ENCODE measurements around the gene RAB28. TPM values are rescaled to one million over a fixed set of nuclear protein-coding genes. Genes with fewer than 3 reads are reported as not detected.

Gene RAB28
- total and polyA plus RNA-seq, 9 of the 15 experiments (the other 6 are each of a cell fraction or from before 2014, with no cell fraction given) = 6.7 to 40.4 (median 23.0) TPM

DNA sequence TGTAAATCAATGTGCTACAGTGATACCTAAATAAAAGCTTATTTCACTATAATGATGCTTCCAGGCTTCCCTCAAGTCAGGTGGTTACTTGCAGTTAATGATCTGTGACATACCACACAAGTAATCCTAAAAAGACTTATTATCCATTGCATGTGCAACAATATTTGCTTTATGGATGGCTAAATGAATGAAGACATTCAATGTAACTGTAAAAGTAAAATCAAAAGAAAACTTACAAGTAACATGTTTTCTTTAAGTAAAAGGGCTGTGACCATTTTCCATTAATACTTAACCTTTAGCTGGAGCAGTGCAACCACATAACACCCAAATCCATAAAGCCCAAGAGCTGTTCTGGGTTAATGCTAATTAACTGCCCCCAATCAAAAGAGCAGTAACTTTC lies 42.6 kb downstream of the RAB28 start (continued):
- TF ChIP-seq POU5F1 (IDR thresholded peaks at IDR 0.05; ENCODE audit: borderline replicate concordance, low read depth, low read length, partially characterized antibody) (no peak), TCFL5 (CRISPR knock-in tag; conservative IDR thresholded peaks at IDR 0.05) (no peak), IFI16 (CRISPR knock-in tag; IDR thresholded peaks at IDR 0.05) (no peak), C11orf30 (IDR thresholded peaks at IDR 0.05; ENCODE audit: low read depth) (no peak), ZNF740 (CRISPR knock-in tag; IDR thresholded peaks at IDR 0.05) (no peak), ZNF740 (tag; IDR thresholded peaks at IDR 0.05) (no peak), CCAR2 (IDR thresholded peaks at IDR 0.05; ENCODE audit: low read depth, low read length) (no peak)

GRCh38 chr4:13436962-13437361 lies 47.2 kb downstream of the RAB28 start:
- Histone ChIP-seq H3K4me1 (replicated peaks in 1 of 2; ENCODE audit: control insufficient read depth in 2 of 2, insufficient read depth in 2 of 2, low read length in 2 of 2) (no peaks in the 10 kb centered on the region), H2AFZ (ENCODE audit: low read depth, low read length) (no peak overlapping the region), H3K79me2 (ENCODE audit: control insufficient read depth, insufficient read depth, low read length) (peaks cover 24% of the 10 kb centered on the region), H3K4me2 (ENCODE audit: insufficient read depth, low read length) (no peak overlapping the region), H4K20me1 (replicated peaks; ENCODE audit: control insufficient read depth, insufficient read depth, low read length) (no peaks in the 10 kb centered on the region), H3K9me1 (ENCODE audit: control insufficient read depth, insufficient read depth, low read length) (no peaks in the 10 kb centered on the region), H3K9me3 (replicated peaks; ENCODE audit: control insufficient read depth, insufficient read depth, low read depth, low read length) (no peaks in the 10 kb centered on the region; the same call in 1 of the 2 replicates), H3K36me3 (ENCODE audit: control insufficient read depth, insufficient read depth, low read length) (no peaks in the 10 kb centered on the region; the same call in 2 of the 3 replicates), H3K27ac (ENCODE audit: extremely low read depth, low read depth, low read length) (no peak overlapping the region), H3K27me3 (ENCODE audit: control insufficient read depth in 2 of 2, insufficient read depth in 2 of 2, low read length in 2 of 2) (no peaks in the 10 kb centered on the region), H3K9ac (ENCODE audit: insufficient read depth in 1 of 2, low read depth in 2 of 2, low read length in 2 of 2) (no peak overlapping the region), H3K4me3 (no peak overlapping the region)
- CTCF ChIA-PET (ENCODE audit: low intra/inter-chr PET ratio) = no interaction called here
- WGBS (ENCODE audit: insufficient coverage, low coverage, missing lambda C conversion rate) = 89% methylated on average over 2 of the region's 2 CpGs
- FAIRE-seq (no peak), DNase-seq (ENCODE audit: extremely low read depth in 1 of 4, low spot score in 3 of 4) (no peak), ATAC-seq (no peak)
- in situ Hi-C loops (cut with MboI) (no loop called here), intact Hi-C loops (cut with micrococcal nuclease) (loop anchor here (10.0 kb wide), 1 partner anchor 242 kb away; no protein-coding TSS in a partner anchor)
- POLR2A ChIA-PET = no interaction called here
- no TSS peak for BruUV-seq (replicated peaks)
- TF ChIP-seq TCF7 (IDR thresholded peaks at IDR 0.05; ENCODE audit: borderline replicate concordance) (no peak), HBP1 (CRISPR knock-in tag; IDR thresholded peaks at IDR 0.05) (no peak), SMAD1 (IDR thresholded peaks at IDR 0.05; ENCODE audit: low read depth, low read length, partially characterized antibody) (no peak)
- TF ChIP-seq, protein P1, sequence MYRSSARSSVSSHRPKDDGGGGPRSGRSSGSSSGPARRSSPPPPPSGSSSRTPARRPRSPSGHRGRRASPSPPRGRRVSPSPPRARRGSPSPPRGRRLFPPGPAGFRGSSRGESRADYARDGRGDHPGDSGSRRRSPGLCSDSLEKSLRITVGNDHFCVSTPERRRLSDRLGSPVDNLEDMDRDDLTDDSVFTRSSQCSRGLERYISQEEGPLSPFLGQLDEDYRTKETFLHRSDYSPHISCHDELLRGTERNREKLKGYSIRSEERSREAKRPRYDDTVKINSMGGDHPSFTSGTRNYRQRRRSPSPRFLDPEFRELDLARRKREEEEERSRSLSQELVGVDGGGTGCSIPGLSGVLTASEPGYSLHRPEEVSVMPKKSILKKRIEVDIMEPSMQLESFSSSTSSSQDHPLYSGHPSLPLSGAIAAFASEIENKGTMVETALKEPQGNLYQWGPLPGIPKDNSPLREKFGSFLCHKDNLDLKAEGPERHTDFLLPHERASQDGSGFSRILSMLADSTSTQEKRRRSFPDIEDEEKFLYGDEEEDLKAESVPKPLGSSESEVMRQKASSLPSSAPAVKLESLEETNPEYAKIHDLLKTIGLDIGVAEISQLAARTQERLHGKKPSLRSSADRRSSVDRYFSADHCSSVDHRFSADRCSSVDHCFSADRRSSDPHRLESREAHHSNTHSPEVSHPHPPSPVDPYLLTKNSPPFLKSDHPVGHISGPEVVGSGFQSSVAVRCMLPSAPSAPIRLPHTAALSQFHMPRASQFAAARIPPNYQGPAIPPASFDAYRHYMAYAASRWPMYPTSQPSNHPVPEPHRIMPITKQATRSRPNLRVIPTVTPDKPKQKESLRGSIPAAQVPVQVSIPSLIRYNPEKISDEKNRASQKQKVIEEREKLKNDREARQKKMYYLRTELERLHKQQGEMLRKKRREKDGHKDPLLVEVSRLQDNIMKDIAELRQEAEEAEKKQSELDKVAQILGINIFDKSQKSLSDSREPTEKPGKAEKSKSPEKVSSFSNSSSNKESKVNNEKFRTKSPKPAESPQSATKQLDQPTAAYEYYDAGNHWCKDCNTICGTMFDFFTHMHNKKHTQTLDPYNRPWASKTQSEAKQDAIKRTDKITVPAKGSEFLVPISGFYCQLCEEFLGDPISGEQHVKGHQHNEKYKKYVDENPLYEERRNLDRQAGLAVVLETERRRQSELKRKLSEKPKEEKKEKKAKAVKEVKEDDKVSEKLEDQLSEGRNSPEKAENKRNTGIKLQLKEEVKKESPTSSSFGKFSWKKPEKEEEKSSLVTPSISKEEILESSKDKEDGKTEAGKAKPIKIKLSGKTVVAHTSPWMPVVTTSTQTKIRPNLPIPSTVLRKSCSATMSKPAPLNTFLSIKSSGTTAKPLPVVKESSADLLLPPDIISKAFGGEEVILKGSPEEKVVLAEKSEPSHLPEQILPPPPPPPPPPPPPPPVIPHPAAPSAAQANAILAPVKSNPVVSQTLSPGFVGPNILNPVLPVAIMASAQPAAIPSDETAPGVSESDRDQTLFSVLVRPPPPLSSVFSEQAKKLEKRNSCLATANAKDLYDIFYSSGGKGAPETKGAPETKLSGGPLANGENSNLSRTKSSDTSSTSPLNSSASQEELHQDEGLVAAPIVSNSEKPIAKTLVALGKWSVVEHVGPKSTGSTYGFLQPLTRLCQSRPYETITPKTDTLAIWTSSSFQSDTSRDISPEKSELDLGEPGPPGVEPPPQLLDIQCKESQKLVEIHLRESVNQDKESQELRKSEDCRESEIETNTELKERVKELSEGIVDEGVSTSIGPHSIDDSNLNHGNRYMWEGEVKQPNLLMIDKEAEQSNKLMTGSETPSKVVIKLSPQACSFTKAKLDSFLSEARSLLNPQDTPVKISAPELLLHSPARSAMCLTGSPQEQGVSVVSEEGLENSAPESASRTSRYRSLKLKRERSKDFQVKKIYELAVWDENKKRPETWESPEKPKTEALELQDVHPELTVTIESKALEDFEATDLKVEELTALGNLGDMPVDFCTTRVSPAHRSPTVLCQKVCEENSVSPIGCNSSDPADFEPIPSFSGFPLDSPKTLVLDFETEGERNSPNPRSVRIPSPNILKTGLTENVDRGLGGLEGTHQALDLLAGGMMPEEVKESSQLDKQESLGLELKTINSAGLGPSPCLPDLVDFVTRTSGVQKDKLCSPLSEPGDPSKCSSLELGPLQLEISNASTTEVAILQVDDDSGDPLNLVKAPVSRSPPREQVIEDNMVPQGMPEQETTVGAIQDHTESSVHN (IDR thresholded peaks at IDR 0.05; ENCODE audit: borderline replicate concordance in 1 of 2, low read depth in 1 of 2) = no peak
